HEK293 (cell line): ENCODE measurements around the gene KLHL14.
"Not testable (repeated sequence)": the region's sequence is repeated elsewhere in the genome, so short reads cannot be mapped to it uniquely, and the experiment has no call there.

Experiments
- CTCF ChIA-PET: fragments of 350-600 bp; formaldehyde crosslinking; extraction: SDS; loops from one replicate; lab custom pipeline; 2021; ENCODE audit warnings: antibody characterized with exemption; lab: Yijun Ruan, JAX
- POLR2A ChIA-PET: fragments of 300-600 bp; formaldehyde crosslinking; extraction: SDS; loops from one replicate; lab custom pipeline; 2020; ENCODE audit warnings: antibody characterized with exemption, inconsistent platforms; lab: Yijun Ruan, JAX
- H3K27ac ChIP-seq: fragments of 200-500 bp; sonication (Bioruptor generic); 2 replicates; pipeline ENCODE4 v1.5.1; 2014; ENCODE audit warnings: low read depth, low read length, control low read depth, inconsistent platforms; ENCODE audit errors: extremely low read depth
- H3K36me3 ChIP-seq, 2 experiments: fragments of 200-500 bp in 1 of 2; sonication (Bioruptor generic) in 1 of 2; 1 replicate in 1 of 2; 2 replicates in 1 of 2; pipeline ENCODE4 v1.5.1; 2014 to 2017; ENCODE audit warnings: inconsistent platforms in 2 of 2, low read length in 2 of 2; ENCODE audit not compliant: control insufficient read depth in 2 of 2, insufficient read depth in 1 of 2
- H3K4me1 ChIP-seq: fragments of 200-500 bp; sonication (Bioruptor generic); 2 replicates; pipeline ENCODE4 v1.5.1; 2014; ENCODE audit warnings: mild to moderate bottlenecking, low read length, inconsistent platforms; ENCODE audit not compliant: control insufficient read depth, insufficient read depth
- H3K4me3 ChIP-seq: 2 replicates; pipeline ENCODE4 v1.5.1; 2011; ENCODE audit warnings: low read depth, mild to moderate bottlenecking, control low read depth, low read length, moderate library complexity
- H3K9me3 ChIP-seq: fragments of 200-500 bp; sonication (Bioruptor generic); 2 replicates; pipeline ENCODE4 v1.5.1; 2014; ENCODE audit warnings: low read depth, low read length, inconsistent platforms; ENCODE audit not compliant: control insufficient read depth, insufficient read depth
- CTCF ChIP-seq: fragments of 450-650 bp; formaldehyde crosslinking; IDR thresholded peaks from 2 replicates; pipeline ENCODE4 v1.5.1; 2016; ENCODE audit warnings: missing biosample characterization, missing genetic modification characterization
- EGR2 ChIP-seq: fragments of 450-650 bp; formaldehyde crosslinking; IDR thresholded peaks from 2 replicates; pipeline ENCODE4 v1.5.1; 2016; ENCODE audit warnings: low read depth, missing biosample characterization, missing genetic modification characterization
- KLF9 ChIP-seq: fragments of 450-650 bp; formaldehyde crosslinking; IDR thresholded peaks from 2 replicates; pipeline ENCODE4 v1.5.1; 2016; ENCODE audit warnings: missing biosample characterization, missing genetic modification characterization, low read depth
- OSR2 ChIP-seq: fragments of 450-650 bp; formaldehyde crosslinking; IDR thresholded peaks from 2 replicates; pipeline ENCODE4 v1.5.1; 2016; ENCODE audit warnings: missing biosample characterization, missing genetic modification characterization
- SETDB1 ChIP-seq: IDR thresholded peaks from one replicate; pipeline ENCODE4 v1.6.1; 2017; ENCODE audit warnings: mild to moderate bottlenecking, low read length, moderate library complexity, mixed read lengths; ENCODE audit not compliant: insufficient read length
- ZFHX2 ChIP-seq: fragments of 450-650 bp; formaldehyde crosslinking; conservative IDR thresholded peaks from 2 replicates; pipeline ENCODE4 v1.5.1; 2016; ENCODE audit warnings: missing biosample characterization, missing genetic modification characterization
- ZNF184 ChIP-seq: fragments of 450-650 bp; IDR thresholded peaks from 2 replicates; pipeline ENCODE4 v1.5.1; 2018; ENCODE audit warnings: missing biosample characterization, mild to moderate bottlenecking, missing genetic modification characterization
- ZNF223 ChIP-seq: fragments of 450-650 bp; formaldehyde crosslinking; IDR thresholded peaks from 2 replicates; pipeline ENCODE4 v1.5.1; 2016; ENCODE audit warnings: missing biosample characterization, missing genetic modification characterization
- ZNF302 ChIP-seq: fragments of 450-650 bp; formaldehyde crosslinking; IDR thresholded peaks from 2 replicates; pipeline ENCODE4 v1.5.1; 2016; ENCODE audit warnings: missing biosample characterization, missing genetic modification characterization, low read depth
- ZNF366 ChIP-seq: fragments of 450-650 bp; formaldehyde crosslinking; conservative IDR thresholded peaks from 2 replicates; pipeline ENCODE4 v1.5.1; 2016; ENCODE audit warnings: missing biosample characterization, missing genetic modification characterization
- ZNF518A ChIP-seq: fragments of 450-650 bp; formaldehyde crosslinking; conservative IDR thresholded peaks from 2 replicates; pipeline ENCODE4 v1.5.1; 2016; ENCODE audit warnings: low read depth, missing biosample characterization, missing genetic modification characterization
- ZNF521 ChIP-seq: fragments of 450-650 bp; formaldehyde crosslinking; IDR thresholded peaks from 2 replicates; pipeline ENCODE4 v1.5.1; 2017; ENCODE audit warnings: missing biosample characterization, mild to moderate bottlenecking, missing genetic modification characterization
- ZNF624 ChIP-seq: fragments of 450-650 bp; formaldehyde crosslinking; IDR thresholded peaks from 2 replicates; pipeline ENCODE4 v1.5.1; 2017; ENCODE audit warnings: missing biosample characterization, missing genetic modification characterization
- ZNF777 ChIP-seq: fragments of 450-650 bp; formaldehyde crosslinking; IDR thresholded peaks from 2 replicates; pipeline ENCODE4 v1.5.1; 2017; ENCODE audit warnings: missing biosample characterization, missing genetic modification characterization, borderline replicate concordance
- ZNF792 ChIP-seq: fragments of 450-650 bp; formaldehyde crosslinking; IDR thresholded peaks from 2 replicates; pipeline ENCODE4 v1.5.1; 2016; ENCODE audit warnings: missing biosample characterization, missing genetic modification characterization
- ZNF843 ChIP-seq: fragments of 450-650 bp; formaldehyde crosslinking; IDR thresholded peaks from 2 replicates; pipeline ENCODE4 v1.5.1; 2016; ENCODE audit warnings: missing biosample characterization, missing genetic modification characterization
- ZSCAN16 ChIP-seq: fragments of 450-650 bp; formaldehyde crosslinking; IDR thresholded peaks from 2 replicates; pipeline ENCODE4 v1.5.1; 2016; ENCODE audit warnings: missing biosample characterization, missing genetic modification characterization
- ZSCAN23 ChIP-seq: fragments of 450-650 bp; formaldehyde crosslinking; IDR thresholded peaks from 2 replicates; pipeline ENCODE4 v1.5.1; 2016; ENCODE audit warnings: missing biosample characterization, missing genetic modification characterization
- TF ChIP-seq, protein P1 (sequence below): fragments of 450-650 bp; formaldehyde crosslinking; IDR thresholded peaks from 2 replicates; pipeline ENCODE4 v1.5.1; 2016; ENCODE audit warnings: missing biosample characterization, missing genetic modification characterization
- TF ChIP-seq, protein P2 (sequence below): fragments of 450-650 bp; IDR thresholded peaks from 2 replicates; pipeline ENCODE4 v1.5.1; 2018; ENCODE audit warnings: missing biosample characterization, mild to moderate bottlenecking, missing genetic modification characterization

KLHL14 gene

DNA sequence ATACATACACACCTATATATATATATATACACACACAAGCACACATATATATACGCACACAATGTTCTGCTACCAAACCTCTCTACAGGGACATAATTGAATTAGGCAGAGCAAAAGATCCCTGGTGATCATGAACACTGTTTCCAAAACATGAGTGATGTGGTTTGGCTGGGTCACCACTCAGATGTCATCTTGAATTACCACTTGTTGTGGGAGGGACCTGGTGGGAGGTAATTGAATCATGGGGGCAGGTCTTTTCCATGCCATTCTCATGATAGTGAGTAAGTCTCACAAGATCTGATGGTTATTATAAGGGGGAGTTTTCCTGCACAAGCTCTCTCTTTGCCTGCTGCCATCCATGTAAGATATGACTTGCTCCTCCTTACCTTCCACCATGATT lies 135.2 kb downstream of the KLHL14 start:
- H3K27ac ChIP-seq, H3K4me1 ChIP-seq, CTCF ChIA-PET, H3K4me3 ChIP-seq, H3K36me3 ChIP-seq: not testable (repeated sequence)
- TF ChIP-seq ZFHX2 (tag by site-specific recombination): peak; percentile 84
- peak; percentile 83 for TF ChIP-seq EGR2 (tag by site-specific recombination)
- TF ChIP-seq SETDB1: peak; percentile 28
- TF ChIP-seq, all 188 proteins: peak for 3; not testable (repeated sequence) for 185
- POLR2A ChIA-PET, H3K9me3 ChIP-seq: not testable (repeated sequence)

DNA sequence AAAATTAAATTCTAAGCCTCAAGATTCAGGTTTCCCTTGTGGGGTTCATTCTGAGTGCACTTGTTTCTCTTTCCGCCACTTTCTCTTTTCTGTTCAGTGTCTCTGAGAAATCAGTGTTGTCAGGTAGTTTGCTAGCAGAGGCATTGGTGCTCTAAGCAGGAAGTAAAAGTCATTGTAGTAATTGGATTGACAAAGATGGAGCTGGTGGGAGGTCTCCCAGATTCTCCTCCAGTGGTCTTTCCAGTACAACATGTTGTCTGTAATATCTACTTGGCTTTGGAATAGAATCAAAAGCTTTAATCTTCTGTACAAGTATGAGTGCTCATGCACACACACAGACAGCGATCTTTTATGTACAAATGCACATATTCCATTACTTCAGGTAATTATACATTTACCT lies 135.6 kb downstream of the KLHL14 start:
- TF ChIP-seq ZSCAN23 (tag by site-specific recombination): no peak
- ChIA-PET CTCF (no interaction called here), POLR2A (no interaction called here)
- Histone ChIP-seq H3K4me1 (no peaks in the 10 kb centered on the region), H3K27ac (no peak overlapping the region), H3K36me3 (no peaks in the 10 kb centered on the region), H3K4me3 (no peak overlapping the region), H3K9me3 (no peaks in the 10 kb centered on the region)

GRCh38 chr18:32634876-32635431 lies 137.9 kb downstream of the KLHL14 start:
- ChIA-PET POLR2A (no interaction called here), CTCF (no interaction called here)

DNA sequence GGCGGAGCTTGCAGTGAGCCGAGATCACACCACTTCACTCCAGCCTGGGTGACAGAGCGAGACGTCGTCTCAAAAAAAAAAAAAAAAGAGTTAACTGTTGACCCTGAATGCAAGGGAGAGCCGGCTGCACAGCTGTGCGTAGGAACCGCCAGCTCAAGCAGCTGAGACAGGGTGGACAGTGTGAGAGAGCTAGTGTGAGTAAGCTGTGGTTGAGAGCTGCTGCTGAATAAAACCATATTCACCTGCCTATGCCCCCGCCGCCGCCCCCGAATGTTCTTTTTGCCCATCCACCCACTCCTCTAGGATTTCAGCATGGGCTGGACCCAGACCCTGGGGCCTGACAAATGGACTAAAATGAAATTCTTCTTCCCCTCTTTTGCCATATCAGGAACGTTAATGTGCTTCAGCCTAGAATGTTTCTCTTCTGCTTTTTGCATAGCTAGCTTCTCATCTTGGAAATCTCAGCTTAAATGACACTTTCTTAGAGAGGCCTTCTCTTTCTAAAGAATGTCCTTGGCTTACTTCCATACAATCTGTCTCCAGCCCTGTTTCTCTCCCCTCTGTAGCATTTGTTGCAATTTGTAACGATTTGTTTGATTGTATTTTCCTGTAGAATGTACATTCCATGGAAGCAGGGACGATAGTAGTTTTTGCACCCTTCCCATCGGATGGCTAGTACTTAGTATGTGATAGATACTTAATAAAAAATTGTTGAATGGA lies 142.7 kb downstream of the KLHL14 start:
- POLR2A ChIA-PET: no interaction called here
- TF ChIP-seq ZNF366 (tag by site-specific recombination): no peak
- no peak for TF ChIP-seq ZNF518A (tag by site-specific recombination)
- no peak for TF ChIP-seq OSR2
- no peak for TF ChIP-seq ZNF777 (tag by site-specific recombination)
- TF ChIP-seq, protein P1, sequence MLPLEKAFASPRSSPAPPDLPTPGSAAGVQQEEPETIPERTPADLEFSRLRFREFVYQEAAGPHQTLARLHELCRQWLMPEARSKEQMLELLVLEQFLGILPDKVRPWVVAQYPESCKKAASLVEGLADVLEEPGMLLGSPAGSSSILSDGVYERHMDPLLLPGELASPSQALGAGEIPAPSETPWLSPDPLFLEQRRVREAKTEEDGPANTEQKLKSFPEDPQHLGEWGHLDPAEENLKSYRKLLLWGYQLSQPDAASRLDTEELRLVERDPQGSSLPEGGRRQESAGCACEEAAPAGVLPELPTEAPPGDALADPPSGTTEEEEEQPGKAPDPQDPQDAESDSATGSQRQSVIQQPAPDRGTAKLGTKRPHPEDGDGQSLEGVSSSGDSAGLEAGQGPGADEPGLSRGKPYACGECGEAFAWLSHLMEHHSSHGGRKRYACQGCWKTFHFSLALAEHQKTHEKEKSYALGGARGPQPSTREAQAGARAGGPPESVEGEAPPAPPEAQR (tag by site-specific recombination): no peak
- no peak for TF ChIP-seq ZNF184 (tag by site-specific recombination)
- TF ChIP-seq CTCF (tag by site-specific recombination): no peak
- TF ChIP-seq ZNF843 (tag by site-specific recombination): no peak
- TF ChIP-seq ZNF302: no peak
- no peak for TF ChIP-seq ZNF792 (tag by site-specific recombination)

More at GRCh38 chr18:32634876-32635431, 137.9 kb downstream of the KLHL14 start:
- Histone ChIP-seq H3K36me3 (no peaks in the 10 kb centered on the region), H3K27ac (no peak overlapping the region), H3K4me1 (no peaks in the 10 kb centered on the region), H3K4me3 (no peak overlapping the region), H3K9me3 (no peaks in the 10 kb centered on the region)
- TF ChIP-seq ZNF366 (tag by site-specific recombination) (no peak), ZNF521 (no peak), KLF9 (tag by site-specific recombination) (no peak), ZSCAN16 (tag by site-specific recombination) (no peak), ZNF624 (no peak), ZNF223 (tag by site-specific recombination) (no peak)
- TF ChIP-seq, protein P2, sequence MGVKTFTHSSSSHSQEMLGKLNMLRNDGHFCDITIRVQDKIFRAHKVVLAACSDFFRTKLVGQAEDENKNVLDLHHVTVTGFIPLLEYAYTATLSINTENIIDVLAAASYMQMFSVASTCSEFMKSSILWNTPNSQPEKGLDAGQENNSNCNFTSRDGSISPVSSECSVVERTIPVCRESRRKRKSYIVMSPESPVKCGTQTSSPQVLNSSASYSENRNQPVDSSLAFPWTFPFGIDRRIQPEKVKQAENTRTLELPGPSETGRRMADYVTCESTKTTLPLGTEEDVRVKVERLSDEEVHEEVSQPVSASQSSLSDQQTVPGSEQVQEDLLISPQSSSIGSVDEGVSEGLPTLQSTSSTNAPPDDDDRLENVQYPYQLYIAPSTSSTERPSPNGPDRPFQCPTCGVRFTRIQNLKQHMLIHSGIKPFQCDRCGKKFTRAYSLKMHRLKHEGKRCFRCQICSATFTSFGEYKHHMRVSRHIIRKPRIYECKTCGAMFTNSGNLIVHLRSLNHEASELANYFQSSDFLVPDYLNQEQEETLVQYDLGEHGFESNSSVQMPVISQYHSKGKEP (tag by site-specific recombination): no peak

More for the DNA sequence above, 142.7 kb downstream of the KLHL14 start:
- H3K9me3 ChIP-seq: no peaks in the 10 kb centered on the region
- no peak overlapping the region for H3K27ac ChIP-seq
- CTCF ChIA-PET: no interaction called here
- no peak overlapping the region for H3K4me3 ChIP-seq
- no peaks in the 10 kb centered on the region for H3K4me1 ChIP-seq
- no peaks in the 10 kb centered on the region for H3K36me3 ChIP-seq
